HG03520 (cell line): ENCODE measurements around the gene PKP4.
A peak's percentile ranks its signal among the peaks of the same experiment; 100 is the strongest.

Experiments used
- ATAC-seq: cut with Tn5 transposase; IDR thresholded peaks from one replicate; pipeline ENCODE4 v1.9.1; 2021; ENCODE audit warnings: mild to moderate bottlenecking, moderate library complexity; ENCODE audit not compliant: unreplicated experiment

The PKP4 gene

GRCh38 chr2:158539176-158540005 lies 82.6 kb downstream of the PKP4 start:
- no peak for ATAC-seq

- no peak for ATAC-seq
Observed at GRCh38 chr2:158542577-158542976, 85.8 kb downstream of the PKP4 start.

GRCh38 chr2:158543957-158544356 lies 87.2 kb downstream of the PKP4 start:
- no peak for ATAC-seq

GRCh38 chr2:158544998-158545397 lies 88.2 kb downstream of the PKP4 start:
- ATAC-seq: no peak

- ATAC-seq: peak; percentile 49
Observed at GRCh38 chr2:158546412-158547144, 89.8 kb downstream of the PKP4 start.

- ATAC-seq: no peak
Observed at GRCh38 chr2:158553257-158553656, 96.5 kb downstream of the PKP4 start.

GRCh38 chr2:158554996-158555395 lies 98.2 kb downstream of the PKP4 start:
- no peak for ATAC-seq

GRCh38 chr2:158556124-158556523 lies 99.4 kb downstream of the PKP4 start:
- ATAC-seq: no peak

- no peak for ATAC-seq
Observed at GRCh38 chr2:158557752-158558151, 101.0 kb downstream of the PKP4 start.

GRCh38 chr2:158559252-158559651 lies 102.5 kb downstream of the PKP4 start:
- ATAC-seq: no peak

- ATAC-seq: no peak
Observed at GRCh38 chr2:158560259-158560658, 103.5 kb downstream of the PKP4 start.

GRCh38 chr2:158561054-158561453 lies 104.3 kb downstream of the PKP4 start:
- ATAC-seq: no peak

GRCh38 chr2:158567208-158567607 lies 110.5 kb downstream of the PKP4 start:
- ATAC-seq: no peak

GRCh38 chr2:158569284-158569683 lies 112.5 kb downstream of the PKP4 start:
- no peak for ATAC-seq

- no peak for ATAC-seq
Observed at GRCh38 chr2:158570869-158571268, 114.1 kb downstream of the PKP4 start.

- no peak for ATAC-seq
Observed at GRCh38 chr2:158573739-158574138, 117.0 kb downstream of the PKP4 start.

- no peak for ATAC-seq
Observed at GRCh38 chr2:158575051-158575635, 118.4 kb downstream of the PKP4 start.

GRCh38 chr2:158577141-158577540 lies 120.4 kb downstream of the PKP4 start:
- no peak for ATAC-seq

GRCh38 chr2:158578703-158579330 lies 122.1 kb downstream of the PKP4 start:
- peak; percentile 95 for ATAC-seq

- no peak for ATAC-seq
Observed at GRCh38 chr2:158579928-158580327, 123.2 kb downstream of the PKP4 start.

GRCh38 chr2:158580760-158581159 lies 124.0 kb downstream of the PKP4 start:
- no peak for ATAC-seq
